Ishikawa (cell line): ENCODE measurements around the gene SMIM41.

Experiments
- CEBPB ChIP-seq: IDR thresholded peaks from 2 replicates; pipeline ENCODE4 v1.6.1; 2012
- EGR1 ChIP-seq: IDR thresholded peaks from 2 replicates; pipeline ENCODE4 v1.6.1; 2012
- EP300 ChIP-seq: IDR thresholded peaks from 2 replicates; pipeline ENCODE4 v1.6.1; 2012; ENCODE audit warnings: borderline replicate concordance
- FOXM1 ChIP-seq: IDR thresholded peaks from 2 replicates; pipeline ENCODE4 v1.6.1; 2012; ENCODE audit warnings: low read depth, borderline replicate concordance
- MAX ChIP-seq: IDR thresholded peaks from 2 replicates; pipeline ENCODE4 v1.6.1; 2012
- NFIC ChIP-seq: IDR thresholded peaks from 2 replicates; pipeline ENCODE4 v1.6.1; 2012
- RAD21 ChIP-seq: IDR thresholded peaks from 2 replicates; pipeline ENCODE4 v1.6.1; 2012; ENCODE audit warnings: low read depth
- TAF1 ChIP-seq: IDR thresholded peaks from 2 replicates; pipeline ENCODE4 v1.6.1; 2012; ENCODE audit warnings: low read depth, mild to moderate bottlenecking
- TCF12 ChIP-seq: IDR thresholded peaks from 2 replicates; pipeline ENCODE4 v1.6.1; 2012; ENCODE audit warnings: low read depth
- TEAD4 ChIP-seq: IDR thresholded peaks from 2 replicates; pipeline ENCODE4 v1.6.1; 2012
- YY1 ChIP-seq: IDR thresholded peaks from 2 replicates; pipeline ENCODE4 v1.6.1; 2012; ENCODE audit warnings: low read depth
- ZBTB7A ChIP-seq: IDR thresholded peaks from 2 replicates; pipeline ENCODE4 v1.6.1; 2012; ENCODE audit warnings: low read depth
- TF ChIP-seq, protein P1 (sequence below): IDR thresholded peaks from 2 replicates; pipeline ENCODE4 v1.6.1; 2012; ENCODE audit warnings: low read depth, mild to moderate bottlenecking
- TF ChIP-seq, protein P2 (sequence below): IDR thresholded peaks from 2 replicates; pipeline ENCODE4 v1.6.1; 2012

DNA sequence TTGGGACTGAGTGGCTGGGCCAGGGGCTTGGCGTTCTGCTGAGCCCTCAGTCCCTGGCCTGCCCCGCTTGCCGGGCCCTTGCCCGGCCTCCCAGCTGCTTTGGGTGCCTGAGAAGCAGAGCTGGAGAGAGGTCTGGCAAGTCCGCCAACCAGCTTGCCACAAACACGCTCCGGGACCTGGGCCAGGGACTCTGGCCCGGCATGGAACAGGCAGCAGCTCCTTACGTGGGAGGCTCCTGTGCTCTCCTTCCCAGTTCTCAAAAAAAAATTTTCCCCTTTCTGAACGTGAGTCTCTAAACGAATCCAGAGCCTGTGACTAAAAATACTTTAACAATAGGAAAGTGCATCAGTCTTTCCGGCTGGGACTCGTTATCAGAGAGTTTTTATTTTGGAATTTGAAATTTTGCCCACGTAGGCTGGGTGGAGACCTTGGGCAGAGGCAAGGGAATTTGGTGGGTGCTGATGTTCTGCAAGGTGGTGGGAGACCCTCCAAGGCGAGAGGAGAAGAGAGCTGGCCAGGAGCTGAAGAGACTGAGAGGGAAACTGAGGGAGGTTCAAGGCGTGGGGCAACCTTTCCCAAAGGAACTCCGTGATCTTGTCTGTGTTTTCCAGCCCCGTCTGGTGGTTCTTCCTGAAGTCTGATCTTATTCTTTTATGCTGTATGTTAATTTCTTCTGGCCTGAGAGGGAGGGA is 35.1 kb upstream of the SMIM41 start:
- TF ChIP-seq ZBTB7A (no peak), YY1 (no peak), MAX (no peak), RAD21 (no peak), FOXM1 (no peak), NFIC (no peak), EP300 (no peak), EGR1 (no peak), TAF1 (no peak), CEBPB (no peak), TCF12 (no peak), TEAD4 (no peak)
- TF ChIP-seq, protein P1, sequence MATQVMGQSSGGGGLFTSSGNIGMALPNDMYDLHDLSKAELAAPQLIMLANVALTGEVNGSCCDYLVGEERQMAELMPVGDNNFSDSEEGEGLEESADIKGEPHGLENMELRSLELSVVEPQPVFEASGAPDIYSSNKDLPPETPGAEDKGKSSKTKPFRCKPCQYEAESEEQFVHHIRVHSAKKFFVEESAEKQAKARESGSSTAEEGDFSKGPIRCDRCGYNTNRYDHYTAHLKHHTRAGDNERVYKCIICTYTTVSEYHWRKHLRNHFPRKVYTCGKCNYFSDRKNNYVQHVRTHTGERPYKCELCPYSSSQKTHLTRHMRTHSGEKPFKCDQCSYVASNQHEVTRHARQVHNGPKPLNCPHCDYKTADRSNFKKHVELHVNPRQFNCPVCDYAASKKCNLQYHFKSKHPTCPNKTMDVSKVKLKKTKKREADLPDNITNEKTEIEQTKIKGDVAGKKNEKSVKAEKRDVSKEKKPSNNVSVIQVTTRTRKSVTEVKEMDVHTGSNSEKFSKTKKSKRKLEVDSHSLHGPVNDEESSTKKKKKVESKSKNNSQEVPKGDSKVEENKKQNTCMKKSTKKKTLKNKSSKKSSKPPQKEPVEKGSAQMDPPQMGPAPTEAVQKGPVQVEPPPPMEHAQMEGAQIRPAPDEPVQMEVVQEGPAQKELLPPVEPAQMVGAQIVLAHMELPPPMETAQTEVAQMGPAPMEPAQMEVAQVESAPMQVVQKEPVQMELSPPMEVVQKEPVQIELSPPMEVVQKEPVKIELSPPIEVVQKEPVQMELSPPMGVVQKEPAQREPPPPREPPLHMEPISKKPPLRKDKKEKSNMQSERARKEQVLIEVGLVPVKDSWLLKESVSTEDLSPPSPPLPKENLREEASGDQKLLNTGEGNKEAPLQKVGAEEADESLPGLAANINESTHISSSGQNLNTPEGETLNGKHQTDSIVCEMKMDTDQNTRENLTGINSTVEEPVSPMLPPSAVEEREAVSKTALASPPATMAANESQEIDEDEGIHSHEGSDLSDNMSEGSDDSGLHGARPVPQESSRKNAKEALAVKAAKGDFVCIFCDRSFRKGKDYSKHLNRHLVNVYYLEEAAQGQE: no peak
- TF ChIP-seq, protein P2, sequence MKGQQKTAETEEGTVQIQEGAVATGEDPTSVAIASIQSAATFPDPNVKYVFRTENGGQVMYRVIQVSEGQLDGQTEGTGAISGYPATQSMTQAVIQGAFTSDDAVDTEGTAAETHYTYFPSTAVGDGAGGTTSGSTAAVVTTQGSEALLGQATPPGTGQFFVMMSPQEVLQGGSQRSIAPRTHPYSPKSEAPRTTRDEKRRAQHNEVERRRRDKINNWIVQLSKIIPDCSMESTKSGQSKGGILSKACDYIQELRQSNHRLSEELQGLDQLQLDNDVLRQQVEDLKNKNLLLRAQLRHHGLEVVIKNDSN: no peak
